SK-N-MC (cell line): ENCODE measurements around the gene TRANK1.

Experiments used
- DNase-seq: peaks from one replicate; pipeline ENCODE4 v3.0.0-alpha.2; 2011; ENCODE audit warnings: low read depth, low spot score
- H3K27ac ChIP-seq: fragments of 200-600 bp; sonication (generic); 2 replicates; pipeline ENCODE4 v1.5.1; 2016; ENCODE audit warnings: mixed run types
- H3K36me3 ChIP-seq: fragments of 200-600 bp; sonication (generic); 2 replicates; pipeline ENCODE4 v1.6.1; 2017; ENCODE audit warnings: antibody characterized with exemption, low read length, mixed read lengths; ENCODE audit not compliant: insufficient read depth
- H3K4me3 ChIP-seq: fragments of 200-600 bp; sonication (generic); 2 replicates; pipeline ENCODE4 v1.5.1; 2016
- H3K9ac ChIP-seq: fragments of 200-600 bp; sonication (generic); 2 replicates; pipeline ENCODE4 v1.8.0; 2017; ENCODE audit warnings: mixed run types, mixed read lengths; ENCODE audit not compliant: insufficient read length
- H3K9me3 ChIP-seq: fragments of 200-600 bp; sonication (generic); 2 replicates; pipeline ENCODE4 v1.6.1; 2017; ENCODE audit warnings: low read depth, mild to moderate bottlenecking, antibody characterized with exemption, low read length, moderate library complexity, mixed read lengths
- EZH2 ChIP-seq: fragments of 200-600 bp; sonication (generic); IDR thresholded peaks from one replicate; pipeline ENCODE4 v1.6.1; 2017; ENCODE audit warnings: antibody characterized with exemption
- FOXP2 ChIP-seq: optimal IDR thresholded peaks from 2 replicates; pipeline ENCODE3; 2011; ENCODE audit warnings: mild to moderate bottlenecking, moderate library complexity; ENCODE audit not compliant: insufficient read depth; ENCODE audit errors: extremely low read length, control extremely low read depth
- POLR2AphosphoS5 ChIP-seq: IDR thresholded peaks from 2 replicates; pipeline ENCODE4 v1.6.1; 2012; ENCODE audit warnings: mild to moderate bottlenecking, low read depth, low read length, borderline replicate concordance

The TRANK1 gene

GRCh38 chr3:36928220-36928619, 16.6 kb downstream of the TRANK1 start:
- no peak overlapping the region for H3K4me3 ChIP-seq
- no peaks in the 10 kb centered on the region for H3K36me3 ChIP-seq
- H3K9ac ChIP-seq: no peak overlapping the region
- no peaks in the 10 kb centered on the region for H3K9me3 ChIP-seq
- no peak for DNase-seq
- no peak overlapping the region for H3K27ac ChIP-seq
- no peak for TF ChIP-seq POLR2AphosphoS5
- no peak for TF ChIP-seq FOXP2
- no peak for TF ChIP-seq EZH2

- no peaks in the 10 kb centered on the region for H3K36me3 ChIP-seq
Observed at GRCh38 chr3:36926292-36926897, 18.5 kb downstream of the TRANK1 start.

GRCh38 chr3:36924744-36925521, 19.9 kb downstream of the TRANK1 start:
- Histone ChIP-seq H3K27ac (no peak overlapping the region), H3K4me3 (no peak overlapping the region), H3K9me3 (no peaks in the 10 kb centered on the region), H3K36me3 (no peaks in the 10 kb centered on the region), H3K9ac (no peak overlapping the region)
- TF ChIP-seq FOXP2 (no peak), POLR2AphosphoS5 (no peak), EZH2 (no peak)
- no peak for DNase-seq

More at GRCh38 chr3:36926292-36926897, 18.5 kb downstream of the TRANK1 start:
- DNase-seq: no peak
- Histone ChIP-seq H3K9ac (no peak overlapping the region), H3K9me3 (no peaks in the 10 kb centered on the region), H3K27ac (no peak overlapping the region), H3K4me3 (no peak overlapping the region)
- TF ChIP-seq FOXP2: no peak
- no peak for TF ChIP-seq EZH2
- TF ChIP-seq POLR2AphosphoS5: no peak

GRCh38 chr3:36923981-36924743, 20.7 kb downstream of the TRANK1 start:
- TF ChIP-seq EZH2 (no peak), POLR2AphosphoS5 (no peak), FOXP2 (no peak)
- Histone ChIP-seq H3K9ac (no peak overlapping the region), H3K36me3 (no peaks in the 10 kb centered on the region), H3K4me3 (no peak overlapping the region), H3K27ac (no peak overlapping the region), H3K9me3 (no peaks in the 10 kb centered on the region)
- no peak for DNase-seq

GRCh38 chr3:36923523-36923943, 21.3 kb downstream of the TRANK1 start:
- H3K36me3 ChIP-seq: no peaks in the 10 kb centered on the region
- H3K9me3 ChIP-seq: no peaks in the 10 kb centered on the region
- H3K27ac ChIP-seq: no peak overlapping the region
- no peak overlapping the region for H3K9ac ChIP-seq
- H3K4me3 ChIP-seq: no peak overlapping the region
- TF ChIP-seq FOXP2: no peak
- no peak for TF ChIP-seq POLR2AphosphoS5
- TF ChIP-seq EZH2: no peak
- no peak for DNase-seq

GRCh38 chr3:36920884-36921567, 23.8 kb downstream of the TRANK1 start:
- no peaks in the 10 kb centered on the region for H3K36me3 ChIP-seq
- DNase-seq: no peak
- H3K27ac ChIP-seq: no peak overlapping the region
- no peaks in the 10 kb centered on the region for H3K9me3 ChIP-seq
- H3K4me3 ChIP-seq: no peak overlapping the region
- TF ChIP-seq POLR2AphosphoS5 (no peak), EZH2 (no peak), FOXP2 (no peak)
- no peak overlapping the region for H3K9ac ChIP-seq

GRCh38 chr3:36919439-36920160, 25.3 kb downstream of the TRANK1 start:
- TF ChIP-seq FOXP2: no peak
- TF ChIP-seq EZH2: no peak
- TF ChIP-seq POLR2AphosphoS5: no peak
- no peaks in the 10 kb centered on the region for H3K36me3 ChIP-seq
- DNase-seq: no peak
- H3K9ac ChIP-seq: no peak overlapping the region
- peak overlapping the region; percentile 21; the same call in 1 of the 2 replicates for H3K27ac ChIP-seq
- H3K9me3 ChIP-seq: no peaks in the 10 kb centered on the region
- H3K4me3 ChIP-seq: no peak overlapping the region
